K562 (cell line): Measurements from ENCODE around the gene SOST. TPM values are rescaled to one million over a fixed set of nuclear protein-coding genes. Genes with fewer than 3 reads are reported as not detected.

Experiments
- ATAC-seq: fragments of 200-7000 bp; cut with Tn5 transposase; 3 replicates; pipeline ENCODE4 v1.9.1; 2020; ENCODE audit warnings: moderate library complexity
- BruUV-seq: library from RNA; stranded (reverse); fragments of 400-500 nt; replicated peaks from 2 replicates; lab custom pipeline; 2021; lab: Mats Ljungman, UMichigan
- CTCF ChIA-PET: fragments of 300-600 bp; formaldehyde crosslinking; extraction: SDS; loops from one replicate; lab custom pipeline; 2021; ENCODE audit warnings: low intra/inter-chr PET ratio; lab: Yijun Ruan, JAX
- POLR2A ChIA-PET: fragments of 300-600, 350-650 bp; sonication (Branson Sonifier 250); formaldehyde crosslinking; extraction: SDS; loops from one replicate; lab custom pipeline; 2021; ENCODE audit warnings: antibody characterized with exemption, inconsistent platforms; lab: Yijun Ruan, JAX
- DNase-seq, 4 experiments: peaks; one replicate each; pipeline versions ENCODE4 v3.0.0 to v3.0.0-alpha.2; 2011 to 2018; ENCODE audit warnings: low spot score in 3 of 4, mixed read lengths in 3 of 4; ENCODE audit errors: extremely low read depth in 1 of 4
- FAIRE-seq: peaks from 2 replicates; lab custom pipeline; 2011; peaks lifted over from hg19 to GRCh38; lab: Jason Lieb, UNC
- H2AFZ ChIP-seq: 2 replicates; pipeline ENCODE4 v1.6.0; 2011; ENCODE audit warnings: low read depth, low read length, control low read depth, inconsistent platforms
- H3K27ac ChIP-seq: fragments of 200-600 bp; 3 replicates; pipeline ENCODE4 v1.8.0; 2011; ENCODE audit warnings: low read depth, mild to moderate bottlenecking, control low read depth, inconsistent platforms, low read length, moderate library complexity, mixed read lengths; ENCODE audit errors: extremely low read depth
- H3K27me3 ChIP-seq, 2 experiments: fragments of 300-600 bp in 1 of 2; 2 replicates in 1 of 2; 3 replicates in 1 of 2; pipeline versions ENCODE4 v1.6.0 to v1.8.0; 2011; ENCODE audit warnings: inconsistent platforms in 2 of 2, low read length in 2 of 2, mild to moderate bottlenecking in 1 of 2, mixed read lengths in 1 of 2, moderate library complexity in 1 of 2; ENCODE audit not compliant: control insufficient read depth in 2 of 2, insufficient read depth in 2 of 2
- H3K36me3 ChIP-seq: fragments of 300-600 bp; 3 replicates; pipeline ENCODE4 v1.8.0; 2011; ENCODE audit warnings: mild to moderate bottlenecking, low read length, inconsistent platforms; ENCODE audit not compliant: control insufficient read depth, insufficient read depth
- H3K4me1 ChIP-seq, 2 experiments: fragments of 200-600 bp in 1 of 2; replicated peaks in 1 of 2; 2 replicates in 1 of 2; 3 replicates in 1 of 2; pipeline versions ENCODE4 v1.5.1 to v1.8.0; 2011; ENCODE audit warnings: inconsistent platforms in 2 of 2, low read length in 2 of 2, mild to moderate bottlenecking in 1 of 2, mixed read lengths in 1 of 2, moderate library complexity in 1 of 2; ENCODE audit not compliant: control insufficient read depth in 2 of 2, insufficient read depth in 2 of 2
- H3K4me2 ChIP-seq: 2 replicates; pipeline ENCODE4 v1.6.1; 2011; ENCODE audit warnings: low read length, control low read depth, inconsistent platforms, mixed read lengths; ENCODE audit not compliant: insufficient read depth
- H3K4me3 ChIP-seq: fragments of 200-600 bp; sonication (generic), shearing (Covaris generic); 2 replicates; pipeline ENCODE4 v1.5.1; 2016; ENCODE audit warnings: control low read depth, inconsistent platforms
- H3K79me2 ChIP-seq: fragments of 200-600 bp; 3 replicates; pipeline ENCODE4 v1.8.0; 2011; ENCODE audit warnings: low read length, inconsistent platforms; ENCODE audit not compliant: control insufficient read depth, insufficient read depth
- H3K9ac ChIP-seq, 2 experiments: 2 replicates each; pipeline versions ENCODE4 v1.6.0 to v1.6.1; 2011; ENCODE audit warnings: low read depth in 2 of 2, low read length in 2 of 2, control low read depth in 1 of 2, inconsistent platforms in 1 of 2, mild to moderate bottlenecking in 1 of 2, mixed read lengths in 1 of 2; ENCODE audit not compliant: insufficient read depth in 1 of 2
- H3K9me1 ChIP-seq: one replicate; pipeline ENCODE4 v1.6.0; 2011; ENCODE audit warnings: inconsistent platforms, mild to moderate bottlenecking, low read length, moderate library complexity; ENCODE audit not compliant: control insufficient read depth, insufficient read depth
- H3K9me3 ChIP-seq: replicated peaks from 2 replicates; pipeline ENCODE4 v1.5.1; 2011; ENCODE audit warnings: low read depth, low read length, inconsistent platforms; ENCODE audit not compliant: control insufficient read depth, insufficient read depth
- H4K20me1 ChIP-seq: replicated peaks from 2 replicates; pipeline ENCODE4 v1.6.1; 2011; ENCODE audit warnings: low read length, inconsistent platforms, mixed read lengths; ENCODE audit not compliant: control insufficient read depth, insufficient read depth
- SPI1 ChIP-seq: IDR thresholded peaks from 2 replicates; pipeline ENCODE4 v1.6.1; 2011; ENCODE audit warnings: low read depth, low read length, control low read depth, borderline replicate concordance
- WGBS: fragments of 100-300 bp; shearing (Covaris generic); methylation state at CpG from one replicate; pipeline ENCODE4 v1.1.6; 2016; ENCODE audit warnings: low coverage, mixed read lengths; ENCODE audit not compliant: insufficient coverage; ENCODE audit errors: missing lambda C conversion rate; 5-methylcytosine and 5-hydroxymethylcytosine counted together
- in situ Hi-C: fragments of 300-500 bp; cut with MboI; formaldehyde crosslinking; loops from 4 replicates; pipeline ENCODE4 v1.15.0; 2018; ENCODE audit warnings: inconsistent platforms, mixed read lengths
- intact Hi-C: fragments of 100-400 bp; cut with micrococcal nuclease; formaldehyde crosslinking; loops from 2 replicates; pipeline ENCODE4 v1.14.2; 2022
- polyA plus RNA-seq, 8 experiments: library from polyadenylated mRNA; depleted of rRNA in 4 of 8; stranded (reverse) in 5 of 8; unstranded in 3 of 8; fragments of >200 nt; fragmentation: Nextera tagmentation in 2 of 8; fragmentation: Illumina TruSeq in 1 of 8; extraction: Ambion mirVana in 2 of 8; extraction: Trizol in 1 of 8; gene quantifications; 2 replicates each; pipeline versions ENCODE4 v1.2.1 to v1.2.3, GENCODE V29; 2011 to 2014; ENCODE audit warnings: inconsistent platforms in 1 of 8, missing spikeins in 1 of 8
- total RNA-seq, 7 experiments: library from RNA; depleted of rRNA in 6 of 7; stranded (reverse); fragments of >200 nt in 6 of 7; fragmentation: Illumina TruSeq in 2 of 7; extraction: Trizol in 2 of 7; gene quantifications; 2 replicates each; pipeline versions ENCODE4 v1.2.1 to v1.2.3, GENCODE V29; 2011 to 2021; ENCODE audit warnings: low replicate concordance in 1 of 7
- TF ChIP-seq, protein P1 (sequence below): fragments of 250-450 bp; sonication (Bioruptor Pico); IDR thresholded peaks from 2 replicates; pipeline ENCODE4 v1.8.0; 2021; ENCODE audit warnings: moderate library complexity, mild to moderate bottlenecking, inconsistent platforms
- TF ChIP-seq, protein P2 (sequence below): fragments of 450-650 bp; IDR thresholded peaks from 2 replicates; pipeline ENCODE4 v1.6.1; 2017; ENCODE audit warnings: antibody characterized with exemption, mild to moderate bottlenecking

The SOST gene
- total and polyA plus RNA-seq, 9 of the 15 experiments (the other 6 are each of a cell fraction or from before 2014, with no cell fraction given) = not detected

DNA sequence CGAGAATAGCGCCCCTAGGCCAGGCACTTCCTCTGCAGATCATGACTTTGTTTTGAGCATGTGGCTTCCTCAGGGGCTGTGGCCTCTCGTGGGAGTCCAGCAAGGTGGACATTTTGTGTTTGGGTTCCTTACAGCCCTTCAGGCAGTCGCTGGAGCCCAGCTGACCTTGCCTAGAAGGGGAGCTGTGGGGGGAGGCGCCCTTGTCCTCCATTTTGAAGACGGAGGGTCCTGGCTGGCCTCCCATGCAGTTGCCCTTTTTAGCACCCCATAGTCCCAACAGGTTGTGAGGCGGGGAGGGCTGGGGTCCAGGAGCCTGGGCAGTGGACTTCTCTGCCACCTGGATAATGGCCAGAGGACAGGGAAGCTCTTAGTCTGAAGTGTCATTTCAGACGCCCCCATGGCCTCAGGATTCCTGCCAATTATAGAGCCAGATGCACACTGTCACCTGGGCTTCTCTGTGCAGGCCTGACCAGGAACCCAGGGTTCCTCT is 1.4 kb downstream of the SOST start:
- Histone ChIP-seq H3K27ac (no peak overlapping the region), H3K4me2 (no peak overlapping the region), H3K9me3 (no peaks in the 10 kb centered on the region), H3K79me2 (no peaks in the 10 kb centered on the region), H3K4me3 (no peak overlapping the region), H4K20me1 (peaks cover 3% of the 10 kb centered on the region; the same call in 1 of the 2 replicates), H3K27me3 (peaks cover 28 to 68% of the 10 kb centered on the region in 2 experiments; a peak in 4 of 5 replicates), H3K9me1 (no peaks in the 10 kb centered on the region), H3K9ac (no peak overlapping the region), H3K36me3 (no peaks in the 10 kb centered on the region), H3K4me1 (peaks cover 0 to 12% of the 10 kb centered on the region in 2 experiments; a peak in 2 of 5 replicates), H2AFZ (no peak overlapping the region)
- ATAC-seq (no peak), DNase-seq (no peak), FAIRE-seq (no peak)
- POLR2A ChIA-PET = interaction anchor here (0.5 to 1.6 kb wide), 5 partner anchors 21 to 73 kb away, joined by 3 to 5 read pairs (median 4); no protein-coding TSS in a partner anchor
- BruUV-seq = no TSS peak
- in situ Hi-C loops = no loop called here
- 6% methylated on average over 8 of the region's 8 CpGs for WGBS
- CTCF ChIA-PET = interaction anchor here (0.6 to 11.2 kb wide), 3 partner anchors 63 to 363 kb away, joined by 3 to 310 read pairs (median 3); no protein-coding TSS in a partner anchor
- intact Hi-C loops = no loop called here
- TF ChIP-seq, protein P1, sequence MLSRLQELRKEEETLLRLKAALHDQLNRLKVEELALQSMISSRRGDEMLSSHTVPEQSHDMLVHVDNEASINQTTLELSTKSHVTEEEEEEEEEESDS (CRISPR knock-in tag) = no peak
- TF ChIP-seq SPI1 = 0 out of 2 replicates have a peak, but pooled peaks have one; percentile 19

DNA sequence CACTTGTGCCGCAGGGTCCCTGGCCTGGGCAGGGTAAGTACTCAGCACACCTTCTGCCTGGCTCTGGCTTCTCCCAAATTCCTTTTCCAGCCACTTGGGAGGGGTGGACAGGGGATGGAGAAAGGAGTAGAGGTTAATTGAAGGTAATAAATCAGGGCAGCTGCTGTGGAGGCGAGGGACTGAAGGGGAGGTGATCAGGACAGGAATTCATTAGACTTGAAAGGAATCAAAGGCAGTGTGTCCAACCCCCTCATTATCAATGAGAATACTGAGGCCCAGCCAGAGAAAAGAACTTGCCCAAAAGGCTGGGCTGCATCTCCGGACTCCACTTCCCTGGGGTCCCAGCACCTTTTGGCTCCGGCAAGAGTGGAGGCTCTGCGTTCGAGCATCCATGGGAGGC is 2.4 kb downstream of the SOST start:
- BruUV-seq = no TSS peak
- in situ Hi-C loops (no loop called here), intact Hi-C loops (no loop called here)
- 2% methylated on average over 6 of the region's 6 CpGs for WGBS
- ATAC-seq (no peak), FAIRE-seq (no peak), DNase-seq (no peak)
- Histone ChIP-seq H3K4me1 (peaks cover 0 to 12% of the 10 kb centered on the region in 2 experiments; a peak in 2 of 5 replicates), H3K36me3 (no peaks in the 10 kb centered on the region), H3K9ac (no peak overlapping the region), H3K27ac (no peak overlapping the region), H2AFZ (no peak overlapping the region), H3K4me3 (no peak overlapping the region), H3K9me3 (no peaks in the 10 kb centered on the region), H4K20me1 (peaks cover 3% of the 10 kb centered on the region; the same call in 1 of the 2 replicates), H3K79me2 (no peaks in the 10 kb centered on the region), H3K4me2 (no peak overlapping the region), H3K9me1 (no peaks in the 10 kb centered on the region), H3K27me3 (peaks cover 28 to 74% of the 10 kb centered on the region in 2 experiments; a peak in 4 of 5 replicates)
- ChIA-PET CTCF (interaction anchor here (11.2 kb wide), 1 partner anchor 62 kb away, joined by 310 read pairs; no protein-coding TSS in a partner anchor), POLR2A (interaction anchor here (0.6 kb wide), 1 partner anchor 790 kb away, joined by 3 read pairs; no protein-coding TSS in a partner anchor)
- TF ChIP-seq, protein P2, sequence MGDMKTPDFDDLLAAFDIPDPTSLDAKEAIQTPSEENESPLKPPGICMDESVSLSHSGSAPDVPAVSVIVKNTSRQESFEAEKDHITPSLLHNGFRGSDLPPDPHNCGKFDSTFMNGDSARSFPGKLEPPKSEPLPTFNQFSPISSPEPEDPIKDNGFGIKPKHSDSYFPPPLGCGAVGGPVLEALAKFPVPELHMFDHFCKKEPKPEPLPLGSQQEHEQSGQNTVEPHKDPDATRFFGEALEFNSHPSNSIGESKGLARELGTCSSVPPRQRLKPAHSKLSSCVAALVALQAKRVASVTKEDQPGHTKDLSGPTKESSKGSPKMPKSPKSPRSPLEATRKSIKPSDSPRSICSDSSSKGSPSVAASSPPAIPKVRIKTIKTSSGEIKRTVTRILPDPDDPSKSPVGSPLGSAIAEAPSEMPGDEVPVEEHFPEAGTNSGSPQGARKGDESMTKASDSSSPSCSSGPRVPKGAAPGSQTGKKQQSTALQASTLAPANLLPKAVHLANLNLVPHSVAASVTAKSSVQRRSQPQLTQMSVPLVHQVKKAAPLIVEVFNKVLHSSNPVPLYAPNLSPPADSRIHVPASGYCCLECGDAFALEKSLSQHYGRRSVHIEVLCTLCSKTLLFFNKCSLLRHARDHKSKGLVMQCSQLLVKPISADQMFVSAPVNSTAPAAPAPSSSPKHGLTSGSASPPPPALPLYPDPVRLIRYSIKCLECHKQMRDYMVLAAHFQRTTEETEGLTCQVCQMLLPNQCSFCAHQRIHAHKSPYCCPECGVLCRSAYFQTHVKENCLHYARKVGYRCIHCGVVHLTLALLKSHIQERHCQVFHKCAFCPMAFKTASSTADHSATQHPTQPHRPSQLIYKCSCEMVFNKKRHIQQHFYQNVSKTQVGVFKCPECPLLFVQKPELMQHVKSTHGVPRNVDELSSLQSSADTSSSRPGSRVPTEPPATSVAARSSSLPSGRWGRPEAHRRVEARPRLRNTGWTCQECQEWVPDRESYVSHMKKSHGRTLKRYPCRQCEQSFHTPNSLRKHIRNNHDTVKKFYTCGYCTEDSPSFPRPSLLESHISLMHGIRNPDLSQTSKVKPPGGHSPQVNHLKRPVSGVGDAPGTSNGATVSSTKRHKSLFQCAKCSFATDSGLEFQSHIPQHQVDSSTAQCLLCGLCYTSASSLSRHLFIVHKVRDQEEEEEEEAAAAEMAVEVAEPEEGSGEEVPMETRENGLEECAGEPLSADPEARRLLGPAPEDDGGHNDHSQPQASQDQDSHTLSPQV = no peak
